Hematopoietic multipotent progenitor cell treated with erythropoietin and hydrocortisone succinate and interleukin-3 and kit ligand, for 8 days (in vitro differentiated cells): ENCODE results near the gene ZBTB7A.

Experiments used
- DNase-seq: peaks from one replicate; pipeline ENCODE4 v3.0.0-alpha.2; 2015

ZBTB7A gene

GRCh38 chr19:4066682-4067395 is at the start of gene ZBTB7A:
TSS of gene ZBTB7A (minus strand) at chr19:4066899. CDS start at chr19:4055232, 11,667 bp downstream.
- DNase-seq: peak; percentile 95

GRCh38 chr19:4115818-4116385 is 49.2 kb upstream of the ZBTB7A start:
- DNase-seq: no peak

- DNase-seq: no peak
Observed at GRCh38 chr19:4115050-4115817, 48.5 kb upstream of the ZBTB7A start.

- no peak for DNase-seq
Observed at GRCh38 chr19:4114181-4114580, 47.5 kb upstream of the ZBTB7A start.

- DNase-seq: no peak
Observed at GRCh38 chr19:4113398-4114088, 46.8 kb upstream of the ZBTB7A start.

GRCh38 chr19:4112367-4112766 is 45.7 kb upstream of the ZBTB7A start:
- no peak for DNase-seq

GRCh38 chr19:4109626-4109945 is 42.9 kb upstream of the ZBTB7A start:
- DNase-seq: no peak

GRCh38 chr19:4108767-4109625 is 42.3 kb upstream of the ZBTB7A start:
- DNase-seq: peak; percentile 24

- no peak for DNase-seq
Observed at GRCh38 chr19:4103080-4103433, 36.4 kb upstream of the ZBTB7A start.

- no peak for DNase-seq
Observed at GRCh38 chr19:4102339-4103079, 35.8 kb upstream of the ZBTB7A start.

- DNase-seq: no peak
Observed at GRCh38 chr19:4101496-4101770, 34.7 kb upstream of the ZBTB7A start.

- no peak for DNase-seq
Observed at GRCh38 chr19:4100647-4101495, 34.2 kb upstream of the ZBTB7A start.

- no peak for DNase-seq
Observed at GRCh38 chr19:4099041-4099764, 32.5 kb upstream of the ZBTB7A start.

GRCh38 chr19:4098493-4098892 is 31.8 kb upstream of the ZBTB7A start:
- DNase-seq: no peak

- DNase-seq: no peak
Observed at GRCh38 chr19:4097501-4097900, 30.8 kb upstream of the ZBTB7A start.

- DNase-seq: no peak
Observed at GRCh38 chr19:4096049-4096892, 29.6 kb upstream of the ZBTB7A start.

- no peak for DNase-seq
Observed at GRCh38 chr19:4095488-4095844, 28.8 kb upstream of the ZBTB7A start.

- DNase-seq: no peak
Observed at GRCh38 chr19:4094761-4095487, 28.2 kb upstream of the ZBTB7A start.

- no peak for DNase-seq
Observed at GRCh38 chr19:4094291-4094690, 27.6 kb upstream of the ZBTB7A start.
